Ectodermal cell (in vitro differentiated cells): Measurements from ENCODE around the gene POP7. TPM values are rescaled to one million over a fixed set of nuclear protein-coding genes. Genes with fewer than 3 reads are reported as not detected.
"Not testable (repeated sequence)": the region's sequence is repeated elsewhere in the genome, so short reads cannot be mapped to it uniquely, and the experiment has no call there.

Experiments used
- H3K27ac ChIP-seq: 2 replicates; pipeline ENCODE4 v1.7.0; 2013; ENCODE audit warnings: mild to moderate bottlenecking, low read depth, low read length; ENCODE audit not compliant: insufficient read depth, poor library complexity, severe bottlenecking
- H3K27me3 ChIP-seq: 2 replicates; pipeline ENCODE4 v1.7.0; 2013; ENCODE audit warnings: mild to moderate bottlenecking, low read length; ENCODE audit not compliant: insufficient read depth, control insufficient read depth, poor library complexity, severe bottlenecking
- H3K36me3 ChIP-seq: one replicate; pipeline ENCODE4 v1.7.0; 2013; ENCODE audit warnings: low read length; ENCODE audit not compliant: control insufficient read depth, insufficient read depth
- H3K4me1 ChIP-seq: one replicate; pipeline ENCODE4 v1.7.0; 2013; ENCODE audit warnings: low read length; ENCODE audit not compliant: control insufficient read depth, insufficient read depth
- H3K4me3 ChIP-seq: 2 replicates; pipeline ENCODE4 v1.7.0; 2013; ENCODE audit warnings: low read depth, low read length, control low read depth; ENCODE audit not compliant: insufficient read depth
- H3K9me3 ChIP-seq: 2 replicates; pipeline ENCODE4 v1.7.0; 2013; ENCODE audit warnings: mild to moderate bottlenecking, low read length, moderate library complexity; ENCODE audit not compliant: control insufficient read depth
- WGBS, 2 experiments: methylation state at CpG; one replicate each; pipeline ENCODE4 v1.1.7; 2013; ENCODE audit warnings: missing lambda C conversion rate in 2 of 2; 5-methylcytosine and 5-hydroxymethylcytosine counted together
- polyA plus RNA-seq, 4 experiments: library from polyadenylated mRNA; stranded (reverse); fragments of 50-300 nt; gene quantifications; one replicate each; pipeline ENCODE4 v1.2.3, GENCODE V29; 2013

Gene POP7
- 60.2 TPM for polyA plus RNA-seq (2013, experiment 1 of 4)
- 60.6 TPM for polyA plus RNA-seq (2013, experiment 2 of 4)
- polyA plus RNA-seq (2013, experiment 3 of 4): 57.4 TPM
- polyA plus RNA-seq (2013, experiment 4 of 4): 55.8 TPM

- no peaks in the 10 kb centered on the region for H3K27me3 ChIP-seq
- peak within 1 kb of the TSS; percentile 77 for H3K4me3 ChIP-seq
- H3K4me1 ChIP-seq: peaks cover 9% of the 10 kb centered on the region
- H3K9me3 ChIP-seq: no peaks in the 10 kb centered on the region
- peaks cover 13% of the 10 kb centered on the region for H3K36me3 ChIP-seq
- H3K27ac ChIP-seq: peak within 1 kb of the TSS; percentile 91
- 0% methylated on average over 86 of the region's 86 CpGs for WGBS, 2 experiments
These were observed at the start of gene POP7 for GRCh38 chr7:100705753-100706671. Gene POP7, plus strand, starts transcription at chr7:100706121. Its CDS starts 710 bp downstream, at chr7:100706831.

GRCh38 chr7:100662194-100662776 is 43.6 kb upstream of the POP7 start:
- H3K27ac ChIP-seq, H3K4me1 ChIP-seq, H3K36me3 ChIP-seq, H3K27me3 ChIP-seq, H3K4me3 ChIP-seq, H3K9me3 ChIP-seq: not testable (repeated sequence)
- WGBS, 2 experiments: 89 to 91% methylated on average over 12 of the region's 12 CpGs

- WGBS, 2 experiments: 93 to 95% methylated on average over 5 of the region's 5 CpGs
- Histone ChIP-seq H3K27me3 (no peaks in the 10 kb centered on the region), H3K27ac (no peak overlapping the region), H3K36me3 (no peaks in the 10 kb centered on the region), H3K4me3 (no peak overlapping the region), H3K9me3 (no peaks in the 10 kb centered on the region), H3K4me1 (no peaks in the 10 kb centered on the region)
These were observed 40.7 kb upstream of the POP7 start for GRCh38 chr7:100665168-100665726.

- H3K27me3 ChIP-seq: peaks cover 22% of the 10 kb centered on the region
- no peaks in the 10 kb centered on the region for H3K9me3 ChIP-seq
- H3K36me3 ChIP-seq: no peaks in the 10 kb centered on the region
- no peaks in the 10 kb centered on the region for H3K4me1 ChIP-seq
- no peak overlapping the region for H3K27ac ChIP-seq
- WGBS, 2 experiments: 86 to 88% methylated on average over 16 of the region's 16 CpGs
- no peak overlapping the region for H3K4me3 ChIP-seq
These were observed 38.4 kb upstream of the POP7 start for GRCh38 chr7:100667331-100668068.

GRCh38 chr7:100668069-100668449 is 37.9 kb upstream of the POP7 start:
- H3K27me3 ChIP-seq: peaks cover 27% of the 10 kb centered on the region
- no peak overlapping the region for H3K27ac ChIP-seq
- WGBS, 2 experiments: 92 to 98% methylated on average over 2 of the region's 2 CpGs
- H3K9me3 ChIP-seq: no peaks in the 10 kb centered on the region
- H3K4me3 ChIP-seq: no peak overlapping the region
- no peaks in the 10 kb centered on the region for H3K4me1 ChIP-seq
- H3K36me3 ChIP-seq: no peaks in the 10 kb centered on the region

GRCh38 chr7:100669106-100669505 is 36.8 kb upstream of the POP7 start:
- not testable (repeated sequence) for H3K9me3 ChIP-seq, H3K27ac ChIP-seq, H3K4me1 ChIP-seq, H3K36me3 ChIP-seq, H3K4me3 ChIP-seq
- 91 to 93% methylated on average over 12 of the region's 12 CpGs for WGBS, 2 experiments
- H3K27me3 ChIP-seq: peaks cover 28% of the 10 kb centered on the region

GRCh38 chr7:100670074-100670473 is 35.8 kb upstream of the POP7 start:
- Histone ChIP-seq H3K27ac (no peak overlapping the region), H3K27me3 (peaks cover 28% of the 10 kb centered on the region), H3K9me3 (no peaks in the 10 kb centered on the region), H3K4me3 (no peak overlapping the region), H3K36me3 (no peaks in the 10 kb centered on the region), H3K4me1 (no peaks in the 10 kb centered on the region)
- 90% methylated on average over 8 of the region's 8 CpGs for WGBS, 2 experiments

GRCh38 chr7:100671353-100672327 is 34.3 kb upstream of the POP7 start:
- Histone ChIP-seq H3K4me1 (no peaks in the 10 kb centered on the region), H3K27ac (no peak overlapping the region), H3K9me3 (no peaks in the 10 kb centered on the region), H3K36me3 (no peaks in the 10 kb centered on the region), H3K4me3 (no peak overlapping the region), H3K27me3 (peaks cover 28% of the 10 kb centered on the region)
- WGBS, 2 experiments: 92 to 93% methylated on average over 18 of the region's 18 CpGs

GRCh38 chr7:100673302-100673941 is 32.5 kb upstream of the POP7 start, which contains the start of gene GNB2:
Gene GNB2, plus strand, starts transcription at chr7:100673740. Its CDS starts 2,526 bp downstream, at chr7:100676266.
- Histone ChIP-seq H3K4me1 (no peaks in the 10 kb centered on the region), H3K9me3 (no peaks in the 10 kb centered on the region), H3K27me3 (peaks cover 28% of the 10 kb centered on the region), H3K4me3 (peak within 1 kb of the TSS; percentile 93), H3K27ac (peak within 1 kb of the TSS; percentile 98), H3K36me3 (peaks cover 13% of the 10 kb centered on the region)
- WGBS, 2 experiments: 0% methylated on average over 65 of the region's 65 CpGs
